HG03571 (cell line): ENCODE data around the gene PDZD7.
"Not testable (repeated sequence)": the region's sequence is repeated elsewhere in the genome, so short reads cannot be mapped to it uniquely, and the experiment has no call there.

Experiments used
- ATAC-seq: cut with Tn5 transposase; IDR thresholded peaks from one replicate; pipeline ENCODE4 v1.9.1; 2021; ENCODE audit not compliant: unreplicated experiment

The PDZD7 gene

GRCh38 chr10:101041252-101041761, 10.4 kb upstream of the PDZD7 start:
- ATAC-seq = no peak

GRCh38 chr10:101040851-101041250, 9.9 kb upstream of the PDZD7 start:
- no peak for ATAC-seq

- no peak for ATAC-seq
Observed at GRCh38 chr10:101040061-101040460, 9.1 kb upstream of the PDZD7 start.

GRCh38 chr10:101038484-101038883, 7.6 kb upstream of the PDZD7 start:
- ATAC-seq = no peak

- no peak for ATAC-seq
Observed at GRCh38 chr10:101036726-101037125, 5.8 kb upstream of the PDZD7 start.

- ATAC-seq = no peak
Observed at GRCh38 chr10:101035916-101036702, 5.2 kb upstream of the PDZD7 start.

GRCh38 chr10:101035314-101035713, 4.4 kb upstream of the PDZD7 start:
- no peak for ATAC-seq

GRCh38 chr10:101034404-101034803, 3.5 kb upstream of the PDZD7 start:
- not testable (repeated sequence) for ATAC-seq

- ATAC-seq = no peak
Observed at GRCh38 chr10:101033276-101033675, 2.3 kb upstream of the PDZD7 start.

GRCh38 chr10:101032637-101033224, 1.8 kb upstream of the PDZD7 start:
- ATAC-seq = no peak

GRCh38 chr10:101031796-101032636, 1.1 kb upstream of the PDZD7 start:
- ATAC-seq = no peak

GRCh38 chr10:101030496-101031127, 317 bp downstream of the PDZD7 start:
- no peak for ATAC-seq

- no peak for ATAC-seq
Observed at GRCh38 chr10:101029520-101030295, 1.2 kb downstream of the PDZD7 start.

- no peak for ATAC-seq
Observed at GRCh38 chr10:101028446-101029337, 2.2 kb downstream of the PDZD7 start.

- ATAC-seq = no peak
Observed at GRCh38 chr10:101027106-101027720, 3.7 kb downstream of the PDZD7 start.

- no peak for ATAC-seq
Observed at GRCh38 chr10:101022967-101023705, 7.8 kb downstream of the PDZD7 start.

- no peak for ATAC-seq
Observed at GRCh38 chr10:101021692-101022251, 9.2 kb downstream of the PDZD7 start.

- no peak for ATAC-seq
Observed at GRCh38 chr10:101021239-101021638, 9.7 kb downstream of the PDZD7 start.
